ENCODE results near the gene SPSB3.

SPSB3 gene

DNA sequence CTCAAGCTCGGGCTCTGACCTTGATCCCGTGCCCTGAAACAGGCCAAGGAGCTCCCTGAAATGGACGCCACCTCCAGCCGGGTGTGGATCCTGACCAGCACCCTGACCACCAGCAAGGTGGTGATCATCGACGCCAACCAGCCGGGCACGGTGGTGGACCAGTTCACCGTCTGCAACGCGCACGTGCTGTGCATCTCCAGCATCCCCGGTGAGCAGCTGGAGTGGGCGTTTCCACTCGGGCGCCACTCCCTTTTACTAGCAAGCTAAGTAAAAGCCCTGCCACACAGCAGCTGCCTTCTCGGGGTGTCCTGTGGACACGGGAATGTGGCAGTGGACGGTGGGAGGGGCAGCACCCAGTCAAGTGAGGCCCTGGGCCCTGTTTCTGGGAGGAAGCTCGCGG, 17.4 kb downstream of the SPSB3 start:
- Histone ChIP-seq H4K20me1 (ENCODE audit: control insufficient read depth, insufficient read depth, low read depth, low read length) (no peaks in the 10 kb centered on the region), H3K27me3 (ENCODE audit: control insufficient read depth, low read length) (no peaks in the 10 kb centered on the region), H3K9me3 (ENCODE audit: control insufficient read depth, insufficient read depth, low read length) (no peaks in the 10 kb centered on the region), H3K4me1 (ENCODE audit: control insufficient read depth, low read length) (peaks cover 2% of the 10 kb centered on the region), H3F3A (ENCODE audit: control insufficient read depth, insufficient read depth) (peaks cover 4% of the 10 kb centered on the region), H3K4me3 (ENCODE audit: low read length) (no peak overlapping the region), H3K9me2 (replicated peaks; ENCODE audit: control insufficient read depth, low read length) (no peaks in the 10 kb centered on the region), H3K36me3 (ENCODE audit: control insufficient read depth, low read length) (peaks cover 89% of the 10 kb centered on the region), H3K27ac (ENCODE audit: low read depth, low read length) (no peak overlapping the region), H3K79me2 (ENCODE audit: control insufficient read depth, low read length) (no peaks in the 10 kb centered on the region; the same call in 1 of the 2 replicates), H3K4me2 (ENCODE audit: low read length) (no peak overlapping the region)
- TF ChIP-seq EZH2phosphoT487 (IDR thresholded peaks at IDR 0.05; ENCODE audit: borderline replicate concordance, low read length), result no peak
- TF ChIP-seq CTCF (IDR thresholded peaks at IDR 0.05; ENCODE audit: low read depth, low read length, poor library complexity, severe bottlenecking), result no peak

DNA sequence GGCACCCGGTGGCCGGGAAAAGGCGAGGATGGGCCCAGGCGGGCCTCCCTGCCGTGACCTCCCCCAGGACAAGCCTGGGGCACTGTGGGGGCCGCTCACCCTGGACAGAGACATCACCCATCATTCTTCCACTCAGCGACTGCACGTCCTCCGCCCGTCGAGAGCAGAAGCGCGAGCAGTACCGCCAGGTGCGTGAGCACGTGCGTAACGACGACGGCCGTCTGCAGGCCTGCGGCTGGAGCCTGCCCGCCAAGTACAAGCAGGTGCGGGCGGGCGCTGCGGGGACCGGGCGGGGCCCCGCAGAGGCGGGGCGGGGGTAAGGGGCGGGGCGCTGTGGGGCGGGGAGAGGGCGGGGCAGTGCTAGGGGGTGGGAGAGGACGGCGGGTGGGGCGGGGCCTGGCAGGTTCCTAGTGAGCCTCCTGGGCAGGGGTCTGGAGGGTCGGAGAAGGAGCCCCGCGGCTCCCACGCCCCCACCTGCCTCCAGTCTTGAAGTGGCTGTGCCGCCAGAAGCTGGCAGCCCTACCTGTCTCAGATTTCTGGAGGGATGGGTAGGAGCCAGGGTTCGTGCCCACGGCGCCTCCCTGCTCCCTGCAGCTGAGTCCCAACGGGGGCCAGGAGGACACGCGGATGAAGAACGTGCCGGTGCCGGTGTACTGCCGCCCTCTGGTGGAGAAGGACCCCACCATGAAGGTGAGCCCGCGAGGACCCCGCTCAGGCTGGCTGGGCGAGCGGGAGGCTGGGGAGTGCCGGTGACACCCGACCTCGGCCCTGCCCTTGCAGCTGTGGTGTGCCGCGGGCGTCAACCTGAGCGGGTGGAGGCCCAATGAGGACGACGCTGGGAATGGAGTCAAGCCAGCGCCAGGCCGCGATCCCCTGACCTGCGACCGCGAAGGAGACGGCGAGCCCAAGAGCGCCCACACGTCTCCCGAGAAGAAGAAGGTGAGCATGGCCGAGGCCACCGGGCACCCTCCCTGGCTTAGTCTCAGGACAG, 18.6 kb downstream of the SPSB3 start:
- TF ChIP-seq EZH2phosphoT487 (IDR thresholded peaks at IDR 0.05; ENCODE audit: borderline replicate concordance, low read length) (no peak), CTCF (IDR thresholded peaks at IDR 0.05; ENCODE audit: low read depth, low read length, poor library complexity, severe bottlenecking) (peak; percentile 12)
- Histone ChIP-seq H3K4me3 (ENCODE audit: low read length) (no peak overlapping the region), H3K4me1 (ENCODE audit: control insufficient read depth, low read length) (no peaks in the 10 kb centered on the region), H3K27ac (ENCODE audit: low read depth, low read length) (no peak overlapping the region), H3K4me2 (ENCODE audit: low read length) (no peak overlapping the region), H3K36me3 (ENCODE audit: control insufficient read depth, low read length) (peaks cover 82% of the 10 kb centered on the region), H4K20me1 (ENCODE audit: control insufficient read depth, insufficient read depth, low read depth, low read length) (no peaks in the 10 kb centered on the region), H3F3A (ENCODE audit: control insufficient read depth, insufficient read depth) (no peaks in the 10 kb centered on the region; the same call in 1 of the 2 replicates), H3K9me2 (replicated peaks; ENCODE audit: control insufficient read depth, low read length) (no peaks in the 10 kb centered on the region), H3K9me3 (ENCODE audit: control insufficient read depth, insufficient read depth, low read length) (no peaks in the 10 kb centered on the region), H3K27me3 (ENCODE audit: control insufficient read depth, low read length) (no peaks in the 10 kb centered on the region), H3K79me2 (ENCODE audit: control insufficient read depth, low read length) (no peaks in the 10 kb centered on the region)

GRCh38 chr16:1762879-1763520, 19.4 kb downstream of the SPSB3 start:
- Histone ChIP-seq H3K27me3 (ENCODE audit: control insufficient read depth, low read length) (no peaks in the 10 kb centered on the region), H3K9me2 (replicated peaks; ENCODE audit: control insufficient read depth, low read length) (no peaks in the 10 kb centered on the region), H3K27ac (ENCODE audit: low read depth, low read length) (no peak overlapping the region), H3K4me1 (ENCODE audit: control insufficient read depth, low read length) (no peaks in the 10 kb centered on the region), H3K79me2 (ENCODE audit: control insufficient read depth, low read length) (no peaks in the 10 kb centered on the region), H3K36me3 (ENCODE audit: control insufficient read depth, low read length) (peaks cover 74% of the 10 kb centered on the region), H4K20me1 (ENCODE audit: control insufficient read depth, insufficient read depth, low read depth, low read length) (no peaks in the 10 kb centered on the region), H3K4me3 (ENCODE audit: low read length) (no peak overlapping the region), H3K4me2 (ENCODE audit: low read length) (no peak overlapping the region), H3K9me3 (ENCODE audit: control insufficient read depth, insufficient read depth, low read length) (no peaks in the 10 kb centered on the region), H3F3A (ENCODE audit: control insufficient read depth, insufficient read depth) (no peaks in the 10 kb centered on the region)
- TF ChIP-seq CTCF (IDR thresholded peaks at IDR 0.05; ENCODE audit: low read depth, low read length, poor library complexity, severe bottlenecking), result no peak
- TF ChIP-seq EZH2phosphoT487 (IDR thresholded peaks at IDR 0.05; ENCODE audit: borderline replicate concordance, low read length), result no peak

Measured in DOHH2 (cell line).